ENCODE results near the gene PJA1. TPM values are rescaled to one million over a fixed set of nuclear protein-coding genes. Genes with fewer than 3 reads are reported as not detected.

Gene PJA1
- 94.4 TPM for polyA plus RNA-seq (ENCODE audit: insufficient read length)
- long read RNA-seq, donor 1, transcript PJA1-203 (1 exons, 2,692 nt) = major isoform, 32 of 62 reads
- long read RNA-seq, donor 1, transcript PJA1-202 (2 exons, 2,672 nt) = minor isoform, 20 of 62 reads
- long read RNA-seq, donor 1, transcript PJA1-206 (2 exons, 887 nt) = minor isoform, 6 of 62 reads
- long read RNA-seq, donor 1, partial matches to known transcripts = 0 of 62 reads
- long read RNA-seq, donor 1, other reads (novel, unspliced or antisense) = 0 of 62 reads
- long read RNA-seq, donor 2, transcript PJA1-203 (1 exons, 2,692 nt) = major isoform, 25 of 52 reads
- long read RNA-seq, donor 2, transcript PJA1-202 (2 exons, 2,672 nt) = minor isoform, 22 of 52 reads
- long read RNA-seq, donor 2, partial matches to known transcripts = 0 of 52 reads
- long read RNA-seq, donor 2, other reads (novel, unspliced or antisense) = 0 of 52 reads
- long read RNA-seq, donor 3, transcript PJA1-206 (2 exons, 887 nt) = minor isoform, 7 of 62 reads
- long read RNA-seq, donor 3, transcript PJA1-203 (1 exons, 2,692 nt) = major isoform, 36 of 62 reads
- long read RNA-seq, donor 3, transcript PJA1-202 (2 exons, 2,672 nt) = minor isoform, 16 of 62 reads
- long read RNA-seq, donor 3, partial matches to known transcripts = 0 of 62 reads
- long read RNA-seq, donor 3, other reads (novel, unspliced or antisense) = 0 of 62 reads
- long read RNA-seq, donor 4, transcript PJA1-203 (1 exons, 2,692 nt) = major isoform, 9 of 12 reads
- long read RNA-seq, donor 4, partial matches to known transcripts = 0 of 12 reads
- long read RNA-seq, donor 4, other reads (novel, unspliced or antisense) = 0 of 12 reads
- long read RNA-seq, donor 5, transcript PJA1-203 (1 exons, 2,692 nt) = major isoform, 43 of 75 reads
- long read RNA-seq, donor 5, transcript PJA1-206 (2 exons, 887 nt) = minor isoform, 6 of 75 reads
- long read RNA-seq, donor 5, transcript PJA1-202 (2 exons, 2,672 nt) = minor isoform, 22 of 75 reads
- long read RNA-seq, donor 5, partial matches to known transcripts = 0 of 75 reads
- long read RNA-seq, donor 5, other reads (novel, unspliced or antisense) = 0 of 75 reads
- long read RNA-seq, donor 6, transcript PJA1-202 (2 exons, 2,672 nt) = minor isoform, 23 of 59 reads
- long read RNA-seq, donor 6, transcript PJA1-203 (1 exons, 2,692 nt) = major isoform, 30 of 59 reads
- long read RNA-seq, donor 6, partial matches to known transcripts = 0 of 59 reads
- long read RNA-seq, donor 6, other reads (novel, unspliced or antisense) = 0 of 59 reads
- long read RNA-seq, donor 7, transcript PJA1-206 (2 exons, 887 nt) = minor isoform, 6 of 96 reads
- long read RNA-seq, donor 7, transcript PJA1-203 (1 exons, 2,692 nt) = major isoform, 46 of 96 reads
- long read RNA-seq, donor 7, transcript PJA1-201 (2 exons, 2,755 nt) = minor isoform, 10 of 96 reads
- long read RNA-seq, donor 7, transcript PJA1-202 (2 exons, 2,672 nt) = minor isoform, 34 of 96 reads
- long read RNA-seq, donor 7, partial matches to known transcripts = 0 of 96 reads
- long read RNA-seq, donor 7, other reads (novel, unspliced or antisense) = 0 of 96 reads
- long read RNA-seq, donor 8, transcript PJA1-202 (2 exons, 2,672 nt) = minor isoform, 11 of 27 reads
- long read RNA-seq, donor 8, transcript PJA1-203 (1 exons, 2,692 nt) = major isoform, 15 of 27 reads
- long read RNA-seq, donor 8, partial matches to known transcripts = 0 of 27 reads
- long read RNA-seq, donor 8, other reads (novel, unspliced or antisense) = 0 of 27 reads

- peak; percentile 62 for DNase-seq
Observed at GRCh38 chrX:69165087-69165651, at the start of gene PJA1. Gene PJA1 (minus strand): TSS chrX:69165453. CDS start chrX:69163073, 2,380 bp downstream.

GRCh38 chrX:69214463-69214862 lies 49.2 kb upstream of the PJA1 start:
- DNase-seq = no peak

- no peak for DNase-seq
Observed at GRCh38 chrX:69211701-69212100, 46.4 kb upstream of the PJA1 start.

- no peak for DNase-seq
Observed at GRCh38 chrX:69210581-69210980, 45.3 kb upstream of the PJA1 start.

GRCh38 chrX:69207216-69207615 lies 42.0 kb upstream of the PJA1 start:
- no peak for DNase-seq

GRCh38 chrX:69203638-69204037 lies 38.4 kb upstream of the PJA1 start:
- DNase-seq = no peak

- DNase-seq = no peak
Observed at GRCh38 chrX:69197690-69198089, 32.4 kb upstream of the PJA1 start.

GRCh38 chrX:69196666-69197065 lies 31.4 kb upstream of the PJA1 start:
- no peak for DNase-seq

GRCh38 chrX:69195810-69196209 lies 30.6 kb upstream of the PJA1 start:
- DNase-seq = no peak

GRCh38 chrX:69195192-69195591 lies 29.9 kb upstream of the PJA1 start:
- peak; percentile 41 for DNase-seq

- DNase-seq = no peak
Observed at GRCh38 chrX:69192603-69193002, 27.4 kb upstream of the PJA1 start.

- DNase-seq = peak; percentile 64
Observed at GRCh38 chrX:69189576-69190371, 24.5 kb upstream of the PJA1 start.

- no peak for DNase-seq
Observed at GRCh38 chrX:69186651-69187050, 21.4 kb upstream of the PJA1 start.

GRCh38 chrX:69185886-69186285 lies 20.6 kb upstream of the PJA1 start:
- DNase-seq = no peak

- no peak for DNase-seq
Observed at GRCh38 chrX:69185141-69185540, 19.9 kb upstream of the PJA1 start.

- no peak for DNase-seq
Observed at GRCh38 chrX:69182818-69183380, 17.6 kb upstream of the PJA1 start.

- peak; percentile 72 for DNase-seq
Observed at GRCh38 chrX:69179380-69179911, 14.2 kb upstream of the PJA1 start.

- no peak for DNase-seq
Observed at GRCh38 chrX:69178592-69178991, 13.3 kb upstream of the PJA1 start.

GRCh38 chrX:69177511-69178162 lies 12.4 kb upstream of the PJA1 start:
- DNase-seq = no peak
